Tibial artery (tissue), 4 donors: ENCODE results near the gene CACNA1C.

Experiments
- DNase-seq, 2 donors: peaks; one replicate each; pipeline ENCODE4 v3.0.0-alpha.2; 2019
- H3K27ac ChIP-seq, 2 donors: fragments of 200-600 bp; sonication (generic) in 1 of 2; 1 replicate in 1 of 2; 2 replicates in 1 of 2; pipeline ENCODE4 v1.5.1; 2018 to 2019; ENCODE audit warnings: mild to moderate bottlenecking in 1 of 2
- H3K27me3 ChIP-seq, 2 donors: fragments of 200-600 bp; sonication (generic) in 1 of 2; one replicate each; pipeline versions ENCODE4 v1.5.1 to v1.6.0; 2016 to 2019
- H3K36me3 ChIP-seq, 3 donors: fragments of 200-600 bp; sonication (generic) in 2 of 3; one replicate each; pipeline ENCODE4 v1.5.1; 2016 to 2019; ENCODE audit warnings: mild to moderate bottlenecking in 2 of 3
- H3K4me1 ChIP-seq, 4 donors: fragments of 200-600 bp; sonication (generic) in 2 of 4; 1 replicate in 3 of 4; 2 replicates in 1 of 4; pipeline ENCODE4 v1.5.1; 2016 to 2019
- H3K4me3 ChIP-seq, 2 donors: fragments of 200-600 bp; sonication (generic) in 1 of 2; 1 replicate in 1 of 2; 2 replicates in 1 of 2; pipeline ENCODE4 v1.5.1; 2018 to 2019; ENCODE audit warnings: mild to moderate bottlenecking in 2 of 2
- H3K9me3 ChIP-seq, 3 donors: fragments of 200-600 bp; sonication (generic) in 1 of 3; one replicate each; pipeline ENCODE4 v1.5.1; 2016 to 2019
- intact Hi-C: fragments of 100-400 bp; cut with DNase I; formaldehyde crosslinking; loops from one replicate; pipeline ENCODE4 v1.15.0; 2023; ENCODE audit warnings: low total_unique reads
- TF ChIP-seq, protein P1 (sequence below), 2 experiments: fragments of 200-600 bp in 1 of 2; fragments of 450-650 bp in 1 of 2; IDR thresholded peaks; one replicate each; pipeline ENCODE4 v1.5.1; 2017 to 2019; ENCODE audit warnings: antibody characterized with exemption in 2 of 2, mild to moderate bottlenecking in 1 of 2, moderate library complexity in 1 of 2

CACNA1C gene

DNA sequence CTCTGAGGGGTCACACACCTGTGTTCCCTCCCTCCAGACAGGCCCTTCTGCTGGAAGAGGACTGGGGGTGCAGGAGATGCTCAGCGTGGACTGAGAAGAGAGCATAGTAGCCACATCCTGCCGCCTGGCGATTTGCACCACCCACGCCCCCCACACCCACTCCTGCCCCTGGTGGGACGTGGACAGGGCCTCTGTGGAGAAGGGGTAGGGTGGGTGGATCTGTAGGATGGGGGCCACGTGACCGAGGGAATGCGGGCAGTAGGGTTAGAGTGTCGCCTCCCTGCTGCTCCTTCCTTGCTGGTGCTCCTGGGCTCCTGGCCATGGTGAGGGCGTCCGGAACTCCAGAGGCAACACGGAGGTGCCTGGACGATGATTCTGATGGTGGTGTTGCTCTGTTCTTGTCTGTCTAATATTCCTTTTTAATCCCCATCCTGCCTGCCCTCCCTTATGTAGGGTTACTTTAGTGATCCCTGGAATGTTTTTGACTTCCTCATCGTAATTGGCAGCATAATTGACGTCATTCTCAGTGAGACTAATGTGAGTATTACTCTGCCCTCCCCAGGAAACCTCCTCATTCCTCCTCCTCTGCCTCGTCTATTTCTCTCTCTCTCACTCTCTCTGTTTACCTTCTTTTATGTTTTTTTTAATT is 580.5 kb downstream of the CACNA1C start:
- TF ChIP-seq, protein P1, sequence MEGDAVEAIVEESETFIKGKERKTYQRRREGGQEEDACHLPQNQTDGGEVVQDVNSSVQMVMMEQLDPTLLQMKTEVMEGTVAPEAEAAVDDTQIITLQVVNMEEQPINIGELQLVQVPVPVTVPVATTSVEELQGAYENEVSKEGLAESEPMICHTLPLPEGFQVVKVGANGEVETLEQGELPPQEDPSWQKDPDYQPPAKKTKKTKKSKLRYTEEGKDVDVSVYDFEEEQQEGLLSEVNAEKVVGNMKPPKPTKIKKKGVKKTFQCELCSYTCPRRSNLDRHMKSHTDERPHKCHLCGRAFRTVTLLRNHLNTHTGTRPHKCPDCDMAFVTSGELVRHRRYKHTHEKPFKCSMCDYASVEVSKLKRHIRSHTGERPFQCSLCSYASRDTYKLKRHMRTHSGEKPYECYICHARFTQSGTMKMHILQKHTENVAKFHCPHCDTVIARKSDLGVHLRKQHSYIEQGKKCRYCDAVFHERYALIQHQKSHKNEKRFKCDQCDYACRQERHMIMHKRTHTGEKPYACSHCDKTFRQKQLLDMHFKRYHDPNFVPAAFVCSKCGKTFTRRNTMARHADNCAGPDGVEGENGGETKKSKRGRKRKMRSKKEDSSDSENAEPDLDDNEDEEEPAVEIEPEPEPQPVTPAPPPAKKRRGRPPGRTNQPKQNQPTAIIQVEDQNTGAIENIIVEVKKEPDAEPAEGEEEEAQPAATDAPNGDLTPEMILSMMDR (IDR thresholded peaks at IDR 0.05), result no peak
- intact Hi-C loops, result no loop called here
- Histone ChIP-seq H3K4me3 (no peak overlapping the region), H3K4me1 (peaks cover 0 to 49% (median 29%) of the 10 kb centered on the region in 4 donors), H3K27me3 (no peaks in the 10 kb centered on the region), H3K9me3 (no peaks in the 10 kb centered on the region), H3K36me3 (peaks cover 4 to 22% (median 8%) of the 10 kb centered on the region in 3 donors), H3K27ac (no peak overlapping the region)
- no peak for DNase-seq

DNA sequence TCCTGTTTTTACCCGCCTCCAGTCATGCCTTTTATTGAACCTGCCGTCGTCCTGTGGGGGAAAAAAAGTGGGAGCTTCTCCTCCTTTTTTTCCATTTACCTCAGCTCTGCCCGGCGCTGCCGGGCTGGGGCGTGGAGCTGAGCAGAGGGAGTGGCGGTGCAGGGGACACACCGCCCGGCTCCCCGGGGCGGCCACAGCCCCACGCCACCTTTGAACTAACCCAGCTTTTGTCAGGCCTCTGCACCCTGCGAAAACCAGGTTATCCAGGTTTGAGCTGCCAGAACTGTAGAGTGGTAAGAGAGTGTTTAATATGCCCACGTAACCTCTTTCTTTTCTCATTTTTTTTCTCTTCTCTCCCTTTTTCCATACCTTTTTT is 581.0 kb downstream of the CACNA1C start:
- Histone ChIP-seq H3K4me1 (peaks cover 0 to 49% (median 29%) of the 10 kb centered on the region in 4 donors), H3K36me3 (peaks cover 0 to 21% (median 8%) of the 10 kb centered on the region in 3 donors), H3K27ac (no peak overlapping the region), H3K9me3 (no peaks in the 10 kb centered on the region), H3K27me3 (no peaks in the 10 kb centered on the region), H3K4me3 (no peak overlapping the region)
- DNase-seq, result no peak
- TF ChIP-seq, protein P1 (IDR thresholded peaks at IDR 0.05), result no peak
- intact Hi-C loops, result no loop called here

DNA sequence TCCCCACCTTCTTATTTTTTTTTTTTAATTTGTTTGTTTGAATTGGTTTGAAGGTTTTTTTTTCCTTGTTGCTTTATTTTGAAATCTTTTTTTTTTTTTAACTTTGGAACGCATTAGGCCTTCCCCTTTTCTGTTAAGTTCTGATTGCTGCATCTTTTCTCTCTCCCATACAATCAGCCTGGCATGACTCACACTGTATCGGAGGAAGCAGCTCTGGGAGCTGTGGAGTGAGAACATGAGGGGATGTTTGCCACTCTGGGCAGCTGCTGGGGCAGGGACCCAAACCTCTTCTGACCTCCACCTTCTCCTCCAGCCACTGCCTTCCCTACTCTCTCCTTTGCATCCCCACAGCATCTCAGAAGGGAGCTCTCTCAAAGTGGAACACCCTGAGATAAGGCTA is 581.7 kb downstream of the CACNA1C start:
- TF ChIP-seq, protein P1 (IDR thresholded peaks at IDR 0.05), result no peak
- no peak overlapping the region for H3K27ac ChIP-seq
- H3K27me3 ChIP-seq, result no peaks in the 10 kb centered on the region
- intact Hi-C loops, result no loop called here
- H3K4me3 ChIP-seq, result no peak overlapping the region
- H3K4me1 ChIP-seq, result peaks cover 0 to 50% (median 29%) of the 10 kb centered on the region in 4 donors
- peaks cover 0 to 21% (median 8%) of the 10 kb centered on the region in 3 donors for H3K36me3 ChIP-seq
- DNase-seq, result no peak
- H3K9me3 ChIP-seq, result no peaks in the 10 kb centered on the region

- peaks cover 0 to 49% (median 29%) of the 10 kb centered on the region in 4 donors for H3K4me1 ChIP-seq
- no peak for DNase-seq
- H3K27me3 ChIP-seq, result no peaks in the 10 kb centered on the region
- H3K27ac ChIP-seq, result peak overlapping the region; percentile 65 to 77
- no peaks in the 10 kb centered on the region for H3K9me3 ChIP-seq
- H3K4me3 ChIP-seq, result no peak overlapping the region
- H3K36me3 ChIP-seq, result peaks cover 0 to 20% (median 8%) of the 10 kb centered on the region in 3 donors
- TF ChIP-seq, protein P1 (IDR thresholded peaks at IDR 0.05), result no peak
- intact Hi-C loops, result no loop called here
Observed at GRCh38 chr12:2636741-2637340, 584.1 kb downstream of the CACNA1C start.

DNA sequence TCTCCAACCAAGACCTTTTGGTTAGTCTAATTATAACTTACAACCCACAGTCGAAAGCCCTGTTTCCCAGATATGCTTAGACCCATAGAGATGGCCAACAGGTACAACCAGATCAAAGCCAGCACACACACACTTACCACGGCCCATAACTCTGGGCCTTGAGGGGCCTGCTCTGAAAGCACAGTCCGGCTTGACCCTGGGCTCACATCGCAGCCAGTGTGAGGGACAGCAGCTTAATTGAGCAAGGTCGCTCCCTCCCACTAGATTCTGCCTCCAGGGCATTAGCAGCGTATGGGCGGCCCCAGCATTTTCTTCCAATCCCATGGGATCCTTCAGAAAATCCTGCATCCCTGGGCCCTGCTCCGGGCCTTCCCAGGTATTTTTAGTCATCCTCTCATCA is 584.6 kb downstream of the CACNA1C start:
- H3K27me3 ChIP-seq, result no peaks in the 10 kb centered on the region
- H3K4me1 ChIP-seq, result peaks cover 0 to 46% (median 29%) of the 10 kb centered on the region in 4 donors
- peak overlapping the region; percentile 65 to 77 for H3K27ac ChIP-seq
- peak in 1 of 2 donors; percentile 52 for DNase-seq
- no peaks in the 10 kb centered on the region for H3K9me3 ChIP-seq
- TF ChIP-seq, protein P1 (IDR thresholded peaks at IDR 0.05), result no peak
- no peak overlapping the region for H3K4me3 ChIP-seq
- peaks cover 0 to 20% (median 8%) of the 10 kb centered on the region in 3 donors for H3K36me3 ChIP-seq
- intact Hi-C loops, result no loop called here
